Jurkat, Clone E6-1 (cell line): ENCODE measurements around the gene SIMC1.

Experiments used
- DNase-seq: peaks from one replicate; pipeline ENCODE4 v3.0.0-alpha.2; 2011; ENCODE audit warnings: low read depth, low spot score
- H3K4me3 ChIP-seq: 2 replicates; pipeline ENCODE4 v1.5.1; 2011; ENCODE audit warnings: mild to moderate bottlenecking, low read length, control low read depth, moderate library complexity

The SIMC1 gene

DNA sequence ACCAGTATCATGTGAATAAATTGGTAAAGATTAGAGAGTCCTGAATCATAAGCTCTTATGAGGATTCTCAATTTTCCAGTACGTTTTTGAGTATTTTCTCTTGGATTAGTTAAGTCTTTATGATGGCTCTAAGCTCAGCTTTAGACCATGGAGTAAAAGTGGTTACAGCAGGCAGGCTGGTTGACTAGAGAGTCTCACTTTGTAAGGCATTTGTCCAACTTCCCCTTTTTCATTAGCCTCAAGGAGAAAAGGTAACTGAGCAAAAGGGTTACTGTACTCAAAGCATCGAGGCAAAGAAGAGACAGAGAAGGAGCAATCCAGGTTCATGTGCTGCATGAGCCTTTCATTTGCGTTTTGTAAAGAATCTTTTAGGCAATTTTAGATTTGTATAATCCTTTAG is 141.7 kb downstream of the SIMC1 start:
- no peak for DNase-seq
- no peak overlapping the region for H3K4me3 ChIP-seq

DNA sequence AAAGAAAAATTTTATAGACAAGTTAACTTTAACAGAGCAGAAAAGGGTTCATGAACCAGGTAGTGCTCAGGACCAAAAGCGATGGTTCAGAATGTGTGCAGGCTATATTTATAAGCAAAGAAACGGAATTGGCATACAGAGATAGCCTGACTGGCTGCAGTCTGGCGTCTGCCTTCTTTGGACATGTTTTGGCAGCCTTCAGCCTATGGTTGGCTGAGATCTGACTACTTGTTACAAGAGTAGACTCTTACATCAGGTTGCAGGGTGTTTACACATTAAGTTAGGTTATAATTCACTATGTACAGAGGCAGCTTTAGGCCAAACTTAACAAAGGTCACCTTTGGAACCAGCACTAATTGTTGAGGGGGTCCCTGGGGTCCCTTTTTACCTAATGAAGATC is 143.2 kb downstream of the SIMC1 start:
- no peak overlapping the region for H3K4me3 ChIP-seq
- no peak for DNase-seq

DNA sequence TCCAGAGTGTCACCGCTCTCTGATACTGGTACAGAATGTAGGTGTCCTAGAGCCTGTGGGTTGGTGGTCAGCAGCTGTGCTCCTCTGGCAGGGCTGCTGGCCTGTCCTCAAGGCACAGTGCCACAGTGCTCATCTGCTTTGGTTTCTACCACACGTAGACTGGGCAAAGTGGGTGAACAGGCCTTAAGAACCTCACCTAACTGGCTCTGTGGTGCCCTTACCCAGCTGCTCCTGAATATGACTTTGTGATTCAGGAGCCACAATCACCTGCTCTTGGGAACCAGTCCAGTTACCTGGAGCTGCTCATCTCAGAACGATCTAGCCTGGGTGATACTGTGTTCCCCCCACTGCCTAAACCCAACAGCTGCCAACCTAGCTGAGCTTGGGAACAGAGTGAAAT is 143.8 kb downstream of the SIMC1 start:
- H3K4me3 ChIP-seq = no peak overlapping the region
- no peak for DNase-seq

DNA sequence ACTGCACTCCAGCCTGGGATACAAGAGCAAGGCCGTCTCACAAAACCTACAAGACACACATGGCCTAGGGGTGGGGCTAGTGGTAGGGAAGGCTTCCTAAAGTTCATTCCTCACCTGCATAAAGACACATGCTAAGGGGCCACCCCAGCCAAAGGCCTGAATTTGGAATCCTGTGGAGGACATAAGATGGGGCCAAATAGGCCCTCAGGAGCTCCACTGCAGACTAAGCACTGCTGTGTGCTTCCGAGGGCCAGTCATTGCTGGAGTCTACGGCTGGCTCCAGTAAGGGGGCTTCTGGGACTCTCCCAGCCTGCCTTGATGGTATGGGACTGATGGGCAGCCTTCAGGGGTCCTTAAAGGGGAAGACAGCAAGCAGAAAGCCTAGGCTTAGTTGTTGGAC is 144.5 kb downstream of the SIMC1 start:
- no peak for DNase-seq
- H3K4me3 ChIP-seq = no peak overlapping the region

DNA sequence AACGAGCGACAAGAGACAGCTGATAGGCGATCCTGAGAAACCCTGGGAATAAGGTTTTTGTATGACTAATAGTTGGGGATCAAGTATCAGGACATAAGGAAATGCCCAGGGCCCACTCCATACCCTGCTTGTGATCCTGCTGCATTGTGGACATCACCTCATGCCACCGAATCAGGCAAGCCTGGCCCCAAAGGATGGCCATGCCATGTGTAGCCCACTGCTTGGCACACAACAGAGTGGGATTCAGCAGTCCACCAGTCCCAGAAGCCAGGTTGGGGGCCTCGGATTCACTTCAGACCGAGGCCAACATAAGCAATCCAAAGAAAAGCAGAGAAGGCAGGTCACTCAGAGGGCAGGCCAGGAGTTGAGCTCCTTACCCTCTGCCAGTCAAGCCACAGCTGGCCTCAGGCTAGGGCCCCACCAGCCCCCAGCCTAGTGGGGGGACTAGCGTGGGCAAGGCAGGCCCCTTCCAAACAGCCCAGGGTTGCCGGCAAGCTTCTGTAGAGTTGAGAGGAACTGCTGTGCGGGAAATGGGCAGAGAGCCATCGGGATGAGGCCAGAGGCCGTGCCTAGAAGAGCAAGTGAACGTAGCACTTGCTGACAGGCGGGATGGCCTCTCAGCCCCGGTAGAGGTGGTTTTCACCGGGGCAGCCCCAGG is 145.2 kb downstream of the SIMC1 start:
- no peak overlapping the region for H3K4me3 ChIP-seq
- DNase-seq = no peak

DNA sequence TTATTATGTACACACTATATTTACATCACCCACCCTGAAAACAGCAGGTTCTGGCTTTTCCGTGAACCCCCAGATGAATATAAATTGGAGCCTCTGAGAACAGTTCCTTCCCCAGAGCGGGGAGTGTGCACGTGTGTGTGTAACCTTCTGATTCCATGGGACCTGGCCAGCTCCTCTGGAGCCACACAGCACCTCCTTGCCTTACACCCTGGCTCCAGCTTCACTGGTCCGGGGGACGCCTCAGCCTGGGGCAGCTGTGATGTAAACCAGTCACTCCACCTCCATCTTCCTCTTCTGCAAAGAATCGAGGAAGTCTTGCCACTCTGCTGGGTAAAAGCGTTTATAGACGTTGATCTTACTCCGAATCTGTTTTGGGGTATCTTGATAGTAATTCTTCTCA is 145.7 kb downstream of the SIMC1 start:
- no peak for DNase-seq

DNA sequence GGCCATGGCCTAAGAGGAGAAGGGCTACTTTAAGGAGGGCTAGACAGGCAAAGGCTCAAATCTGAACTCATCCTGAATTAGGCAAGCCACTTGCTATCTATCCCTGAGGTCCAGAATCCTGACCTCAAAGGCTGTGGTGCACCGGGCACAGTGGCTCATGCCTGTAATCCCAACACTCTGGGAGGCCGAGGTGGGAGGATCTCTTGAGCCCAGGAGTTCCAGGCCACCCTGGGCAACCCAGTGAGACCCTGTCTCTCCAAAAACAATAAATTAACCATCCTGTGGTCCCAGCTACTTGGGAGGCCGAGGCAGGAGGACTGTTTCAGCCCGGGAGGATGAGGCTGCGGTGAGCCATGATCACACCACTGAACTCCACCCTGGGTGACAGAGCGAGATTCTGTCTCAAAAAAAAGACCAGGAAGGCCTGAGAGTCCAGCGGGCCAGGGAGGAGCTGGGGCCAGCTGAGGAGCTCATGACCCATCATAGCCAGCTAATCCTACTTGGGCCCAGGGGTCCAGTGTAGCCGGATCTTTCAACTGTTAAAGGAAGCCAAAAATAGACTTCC is 146.2 kb downstream of the SIMC1 start:
- DNase-seq = no peak
- H3K4me3 ChIP-seq = no peak overlapping the region

More for the DNA sequence above, 145.7 kb downstream of the SIMC1 start:
- no peak overlapping the region for H3K4me3 ChIP-seq

DNA sequence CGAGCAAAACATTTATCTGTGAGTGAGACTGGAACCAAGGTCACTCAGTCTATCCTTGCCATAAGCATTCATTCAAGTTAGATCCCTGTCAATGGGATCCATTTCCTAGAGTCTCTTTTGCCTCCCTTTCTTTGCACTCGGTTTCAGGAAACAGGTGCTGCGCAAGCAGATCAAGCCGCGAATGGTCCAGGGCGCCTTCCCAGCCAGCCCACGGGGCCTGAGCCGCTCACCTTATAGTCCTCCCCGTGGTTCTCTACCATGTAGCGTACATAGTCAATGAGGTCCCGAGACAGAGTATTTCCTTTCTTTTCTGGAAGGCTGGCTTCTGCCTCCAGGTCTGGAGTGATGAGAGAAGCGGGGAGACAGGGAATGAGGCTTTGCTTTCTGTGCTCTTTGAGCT is 146.8 kb downstream of the SIMC1 start:
- DNase-seq = no peak
- no peak overlapping the region for H3K4me3 ChIP-seq

DNA sequence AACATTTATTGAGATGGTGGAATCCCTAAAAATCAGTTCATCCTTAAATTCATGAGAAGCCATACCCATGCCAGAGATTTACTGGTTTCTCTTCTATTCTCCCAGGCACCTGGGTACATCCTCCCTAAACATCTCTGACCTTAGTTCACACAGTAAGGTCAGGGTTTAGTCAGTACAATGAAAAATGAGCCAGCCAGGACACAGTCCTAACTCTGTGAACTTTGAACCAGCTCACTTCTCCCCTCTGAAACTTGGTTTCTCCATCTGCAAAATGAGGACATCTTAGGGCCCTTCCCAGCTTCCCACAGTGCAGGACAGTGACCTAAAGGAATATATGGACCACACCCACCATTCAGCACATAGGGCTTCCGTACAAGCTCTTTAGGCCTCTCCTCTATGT is 148.3 kb downstream of the SIMC1 start:
- no peak for DNase-seq
- no peak overlapping the region for H3K4me3 ChIP-seq

DNA sequence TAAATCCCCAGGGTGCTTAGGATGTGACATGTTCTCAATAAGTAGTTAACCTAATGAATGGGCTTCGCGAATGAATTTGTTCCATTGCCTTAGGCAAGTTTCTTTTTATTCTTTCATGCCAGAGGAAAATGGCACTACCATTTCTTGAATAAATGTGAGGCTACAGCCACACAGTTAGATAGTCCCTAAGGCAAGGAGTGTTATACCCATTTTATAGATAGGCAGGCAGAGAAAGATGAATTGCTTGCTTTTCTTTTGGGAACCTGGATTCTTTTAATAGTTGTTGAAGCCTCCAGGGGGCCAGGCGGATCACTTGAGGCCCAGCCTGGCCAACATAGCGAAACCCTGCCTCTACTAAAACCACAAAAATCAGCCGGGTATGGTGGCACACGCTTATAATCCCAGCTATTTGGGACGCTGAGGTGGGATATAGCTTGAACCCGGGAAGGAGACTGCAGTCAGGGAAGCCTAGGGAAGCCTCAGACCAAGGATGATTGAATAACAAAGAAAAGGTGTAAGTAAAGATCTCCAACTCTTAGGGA is 149.2 kb downstream of the SIMC1 start:
- DNase-seq = peak; percentile 9
- H3K4me3 ChIP-seq = peak overlapping the region; percentile 82

DNA sequence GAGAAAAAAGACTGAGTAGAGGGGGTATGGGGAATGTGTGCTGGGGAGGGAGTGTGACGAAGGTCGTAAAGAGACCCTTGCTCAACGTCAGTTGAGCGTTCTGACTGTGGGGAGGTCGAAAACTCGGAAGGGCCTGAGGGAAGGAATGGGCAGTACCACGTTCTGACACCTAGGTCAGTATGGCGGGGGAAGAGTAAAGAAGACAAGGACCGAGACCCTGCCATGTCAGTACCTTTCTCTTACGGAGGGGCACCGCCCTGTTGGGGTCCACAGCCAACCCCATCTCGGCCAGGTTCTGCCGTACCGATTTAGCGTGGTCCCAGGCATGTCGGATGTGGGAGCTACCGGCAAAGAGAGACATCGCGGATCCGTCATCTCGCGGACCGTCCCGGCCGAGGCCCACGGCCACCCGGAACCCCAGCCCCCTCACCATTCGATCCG is 149.8 kb downstream of the SIMC1 start:
- H3K4me3 ChIP-seq = peak overlapping the region; percentile 82
- DNase-seq = peak; percentile 6

DNA sequence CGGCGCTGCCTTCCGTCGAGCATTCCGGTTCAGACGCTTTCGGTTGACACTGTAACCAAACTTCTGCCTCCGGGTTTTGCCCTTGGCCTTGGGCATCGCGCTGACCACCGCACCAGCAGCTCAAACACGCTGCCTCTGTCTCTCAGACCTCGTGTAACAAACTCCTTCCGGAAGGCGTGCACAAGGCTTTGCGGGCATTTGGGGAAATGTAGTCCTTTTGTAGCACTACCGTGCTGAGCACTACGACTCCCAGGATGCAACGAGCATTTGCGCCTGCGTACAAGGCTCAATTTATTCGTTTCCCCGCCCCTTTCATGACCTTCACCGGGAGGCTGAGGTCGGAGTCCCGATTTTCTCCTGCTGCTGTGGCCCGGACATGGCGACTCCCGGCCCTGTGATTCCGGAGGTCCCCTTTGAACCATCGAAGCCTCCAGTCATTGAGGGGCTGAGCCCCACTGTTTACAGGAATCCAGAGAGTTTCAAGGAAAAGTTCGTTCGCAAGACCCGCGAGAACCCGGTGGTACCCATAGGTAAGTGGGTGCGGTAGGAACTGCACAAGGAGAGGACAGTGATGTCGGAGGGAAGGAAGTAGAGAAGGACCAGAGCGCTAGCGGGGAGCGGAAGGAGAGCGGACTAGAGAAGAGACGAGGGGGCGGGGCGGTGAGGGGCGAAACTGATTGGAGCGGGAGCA is 150.4 kb downstream of the SIMC1 start, which contains the start of the genes HIGD2A and NOP16:
HIGD2A (plus strand) TSS at position 308 of the 691 bp plus-strand sequence; CDS start at position 377, 69 bp downstream.
NOP16 (minus strand) TSS at position 155 of the 691 bp plus-strand sequence; CDS start at position 96, 59 bp downstream.
- peak; percentile 98 for DNase-seq
- H3K4me3 ChIP-seq = peak within 1 kb of the TSS; percentile 82

DNA sequence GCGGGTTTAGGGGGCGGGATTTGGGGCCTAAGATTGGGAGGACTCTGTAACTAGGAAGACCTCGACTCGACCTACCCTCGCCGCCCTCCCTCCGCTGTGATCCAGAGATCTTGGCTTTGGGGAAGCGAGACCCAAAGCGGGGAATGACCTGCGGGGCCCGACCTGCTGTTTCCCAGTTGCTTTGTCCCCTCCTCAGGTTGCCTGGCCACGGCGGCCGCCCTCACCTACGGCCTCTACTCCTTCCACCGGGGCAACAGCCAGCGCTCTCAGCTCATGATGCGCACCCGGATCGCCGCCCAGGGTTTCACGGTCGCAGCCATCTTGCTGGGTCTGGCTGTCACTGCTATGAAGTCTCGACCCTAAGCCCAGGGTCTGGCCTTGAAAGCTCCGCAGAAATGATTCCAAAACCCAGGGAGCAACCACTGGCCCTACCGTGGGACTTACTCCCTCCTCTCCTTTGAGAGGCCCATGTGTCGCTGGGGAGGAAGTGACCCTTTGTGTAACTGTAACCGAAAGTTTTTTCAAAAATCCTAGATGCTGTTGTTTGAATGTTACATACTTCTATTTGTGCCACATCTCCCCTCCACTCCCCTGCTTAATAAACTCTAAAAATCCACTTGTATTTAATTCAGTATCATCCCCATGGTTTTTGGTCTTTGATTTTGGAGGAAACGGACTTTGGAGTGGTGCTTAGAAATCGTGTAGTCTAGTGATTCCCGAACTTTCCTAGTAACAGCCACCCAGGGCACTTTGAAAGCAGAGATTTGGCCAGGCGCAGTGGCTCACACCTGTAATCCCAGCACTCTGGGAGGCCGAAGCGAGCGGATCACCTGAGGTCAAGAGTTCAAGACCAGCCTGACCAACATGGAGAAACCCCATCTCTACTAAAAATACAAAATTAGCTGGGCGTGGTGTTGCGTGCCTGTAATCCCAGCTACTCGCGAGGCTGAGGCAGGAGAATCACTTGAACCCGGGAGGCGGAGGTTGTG is 151.2 kb downstream of the SIMC1 start:
- DNase-seq = no peak
- peak overlapping the region; percentile 82 for H3K4me3 ChIP-seq

DNA sequence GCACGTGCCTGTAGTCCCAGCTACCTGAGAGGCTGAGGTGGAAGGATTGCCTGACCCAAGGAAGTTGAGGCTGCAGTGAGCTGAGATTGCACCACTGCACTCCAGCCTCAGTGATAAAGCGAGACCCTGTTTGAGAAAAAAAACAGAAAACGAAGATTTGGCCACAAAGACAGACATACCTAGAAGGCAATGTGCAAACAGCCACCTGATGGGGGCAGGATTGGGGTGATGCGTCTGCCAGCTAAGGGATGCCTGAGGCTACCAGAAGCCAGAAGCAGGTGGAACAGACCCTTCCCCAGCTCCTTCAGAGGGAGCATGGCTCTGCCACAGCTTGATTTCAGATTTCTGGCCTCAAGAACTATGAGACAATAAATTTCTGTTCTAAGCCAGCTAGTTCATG is 153.3 kb downstream of the SIMC1 start:
- no peak for DNase-seq
- no peak overlapping the region for H3K4me3 ChIP-seq

DNA sequence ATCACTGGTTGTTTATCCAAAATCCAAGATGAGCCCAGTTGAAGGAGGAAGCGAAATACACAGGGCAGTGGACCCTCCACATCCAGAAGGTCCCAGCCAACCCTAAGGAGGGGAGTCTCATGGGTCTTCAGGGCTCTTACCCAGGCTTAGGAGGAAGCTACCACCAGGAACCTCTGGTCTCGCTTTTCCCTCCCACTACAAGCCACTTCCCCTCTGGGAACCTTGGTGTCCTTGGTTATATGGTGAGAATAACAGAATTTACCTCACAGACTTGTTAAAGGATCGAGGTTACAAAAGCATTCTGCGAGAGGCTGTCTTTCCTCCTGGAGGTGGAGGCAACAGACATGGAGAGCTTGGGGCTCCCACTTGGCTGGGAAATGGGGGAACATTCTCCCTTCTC is 153.8 kb downstream of the SIMC1 start:
- H3K4me3 ChIP-seq = no peak overlapping the region
- DNase-seq = no peak

DNA sequence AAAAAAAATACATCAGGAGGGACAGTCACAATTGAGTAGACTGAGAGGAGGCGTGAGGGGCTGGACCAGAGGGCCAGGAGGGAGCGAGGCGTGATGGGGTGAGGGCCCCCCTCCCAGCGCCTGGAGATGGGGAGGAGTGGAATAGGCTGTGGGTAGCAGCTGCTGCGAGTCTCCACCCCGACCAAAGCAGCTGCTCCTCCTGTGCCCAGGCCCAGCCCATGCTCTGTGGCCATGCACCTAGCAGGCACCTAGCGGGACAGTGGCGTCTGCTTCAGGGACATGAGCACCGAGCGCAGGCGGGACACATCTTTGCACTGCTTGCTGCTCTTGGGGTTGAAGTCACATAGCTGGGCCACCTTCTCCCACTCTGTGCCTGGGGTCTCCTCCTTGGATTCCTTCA is 154.3 kb downstream of the SIMC1 start:
- H3K4me3 ChIP-seq = no peak overlapping the region
- DNase-seq = no peak

DNA sequence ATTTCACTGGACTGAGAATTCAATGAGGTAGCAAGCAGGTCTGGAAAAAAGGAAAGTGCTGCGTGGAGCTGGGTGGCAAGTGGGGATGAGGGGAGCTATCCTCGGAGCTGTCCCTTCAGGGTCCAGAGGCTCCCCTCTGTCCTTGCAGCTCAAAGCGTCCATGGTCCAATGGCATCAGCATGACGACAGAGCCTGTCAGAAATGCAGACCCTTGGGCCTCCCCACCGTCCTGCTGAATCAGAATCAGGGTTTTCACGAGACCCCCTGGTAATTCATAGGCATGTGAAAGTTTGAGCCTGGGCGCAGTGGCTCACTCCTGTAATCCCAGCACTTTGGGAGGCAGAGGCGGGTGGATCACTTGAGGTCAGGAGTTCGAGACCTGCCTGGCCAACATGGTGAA is 155.9 kb downstream of the SIMC1 start:
- no peak for DNase-seq
- no peak overlapping the region for H3K4me3 ChIP-seq

DNA sequence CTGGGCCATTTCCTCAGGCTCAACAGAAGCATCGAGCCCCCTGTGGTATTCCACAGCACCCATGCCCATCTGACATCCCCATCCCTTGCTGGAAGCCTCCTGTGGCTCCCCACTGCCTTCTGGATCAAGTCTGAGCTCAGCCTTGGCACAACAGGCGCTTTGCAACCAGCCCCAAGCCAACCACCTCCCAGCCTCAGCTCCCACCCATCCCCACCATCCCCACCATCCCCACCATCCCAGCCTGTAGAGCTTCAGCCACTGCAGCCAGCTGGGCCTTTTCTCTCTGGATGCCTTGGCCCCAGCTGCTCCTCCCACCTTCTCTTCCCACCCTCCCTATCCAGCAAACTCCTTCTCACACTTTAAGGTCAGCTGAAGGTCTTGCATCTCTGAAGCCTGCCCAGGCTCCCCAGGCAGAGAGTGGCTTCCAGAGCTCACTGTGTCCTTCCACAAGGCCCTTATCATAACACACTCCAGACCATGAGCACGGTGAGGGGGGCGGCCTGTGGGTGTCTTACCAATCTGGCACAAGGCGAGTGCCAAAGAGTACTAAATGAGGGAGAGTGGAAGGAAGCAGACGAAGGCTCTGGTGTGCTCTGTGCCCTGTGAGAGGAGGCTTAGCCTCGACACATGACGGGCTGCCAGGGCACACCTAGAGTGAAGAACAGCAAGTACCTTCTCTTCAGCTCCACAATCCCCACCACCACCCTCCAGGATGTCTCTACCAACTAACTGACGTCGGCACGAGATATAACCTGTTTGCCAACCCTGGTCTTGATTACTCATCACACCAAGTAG is 156.9 kb downstream of the SIMC1 start:
- DNase-seq = no peak
- H3K4me3 ChIP-seq = no peak overlapping the region
